Activated CD4-positive, alpha-beta memory T cell treated with anti-CD3 and anti-CD28 coated beads for 36 hours (primary cell): ENCODE data around the gene IFNG. TPM values are rescaled to one million over a fixed set of nuclear protein-coding genes. Genes with fewer than 3 reads are reported as not detected.
A peak's percentile ranks its signal among the peaks of the same experiment; 100 is the strongest.
"Not testable (repeated sequence)": the region's sequence is repeated elsewhere in the genome, so short reads cannot be mapped to it uniquely, and the experiment has no call there.

Source experiments
- CTCF ChIA-PET: fragments of 350-600 bp; sonication (Branson Sonifier 250); formaldehyde crosslinking; loops from one replicate; lab custom pipeline; 2021; ENCODE audit warnings: antibody characterized with exemption, inconsistent platforms; lab: Charles Lee
- POLR2A ChIA-PET: fragments of 350-600 bp; sonication (Branson Sonifier 250); formaldehyde crosslinking; loops from one replicate; lab custom pipeline; 2021; ENCODE audit warnings: antibody characterized with exemption; lab: Charles Lee
- DNase-seq: peaks from one replicate; pipeline ENCODE4 v3.0.0-alpha.2; 2020
- H3K27ac Mint-ChIP-seq: one replicate; pipeline ENCODE4 v1.8.0; 2021; ENCODE audit warnings: mixed read lengths
- H3K27me3 Mint-ChIP-seq: one replicate; pipeline ENCODE4 v1.8.0; 2021; ENCODE audit warnings: mixed read lengths
- H3K36me3 Mint-ChIP-seq: one replicate; pipeline ENCODE4 v1.8.0; 2021; ENCODE audit warnings: mixed read lengths
- H3K4me1 Mint-ChIP-seq: one replicate; pipeline ENCODE4 v1.8.0; 2021; ENCODE audit warnings: low read depth, mixed read lengths
- H3K4me3 Mint-ChIP-seq: one replicate; pipeline ENCODE4 v1.8.0; 2021; ENCODE audit warnings: mild to moderate bottlenecking, mixed read lengths
- H3K9me3 Mint-ChIP-seq: one replicate; pipeline ENCODE4 v1.8.0; 2021; ENCODE audit warnings: mixed read lengths
- intact Hi-C: fragments of 100-400 bp; cut with micrococcal nuclease; formaldehyde crosslinking; loops from one replicate; pipeline ENCODE4 v1.15.1; 2023
- total RNA-seq, 2 experiments: library from RNA; stranded (reverse); gene quantifications; one replicate each; pipeline ENCODE4 v1.2.3, GENCODE V29; 2021

IFNG gene
- total RNA-seq = 100 to 1,000 TPM; 535 to 546 TPM

GRCh38 chr12:68159681-68160304 is at the start of gene IFNG:
Gene IFNG (minus strand): TSS chr12:68159740. CDS start chr12:68159615, 125 bp downstream.
- POLR2A ChIA-PET = interaction anchor here (0.9 to 5.7 kb wide), 6 partner anchors 12 to 131 kb away, joined by 3 to 58 read pairs (median 6); no protein-coding TSS in a partner anchor
- Mint-ChIP-seq H3K4me3 (peak within 1 kb of the TSS; percentile 77), H3K9me3 (no peaks in the 10 kb centered on the region), H3K27ac (peak within 1 kb of the TSS; percentile 83), H3K27me3 (no peaks in the 10 kb centered on the region), H3K36me3 (peaks cover 9% of the 10 kb centered on the region), H3K4me1 (peaks cover 49% of the 10 kb centered on the region)
- DNase-seq = peak; percentile 32
- CTCF ChIA-PET = interaction anchor here (2.0 to 7.0 kb wide), 10 partner anchors 9 to 164 kb away, joined by 7 to 189 read pairs (median 12); no protein-coding TSS in a partner anchor
- intact Hi-C loops = loop anchor here (1.0 to 10.0 kb wide), 4 partner anchors 16 to 805 kb away; no protein-coding TSS in a partner anchor

GRCh38 chr12:68209048-68209728 is 49.6 kb upstream of the IFNG start:
- H3K4me3 Mint-ChIP-seq, POLR2A ChIA-PET, H3K9me3 Mint-ChIP-seq, H3K27ac Mint-ChIP-seq, H3K27me3 Mint-ChIP-seq, CTCF ChIA-PET, intact Hi-C loops, H3K36me3 Mint-ChIP-seq, DNase-seq: not testable (repeated sequence)
- peaks cover 15% of the 10 kb centered on the region for H3K4me1 Mint-ChIP-seq

GRCh38 chr12:68207276-68207675 is 47.7 kb upstream of the IFNG start:
- H3K27ac Mint-ChIP-seq = no peak overlapping the region
- ChIA-PET CTCF (interaction anchor here (1.1 kb wide), 1 partner anchor 167 kb away, joined by 4 read pairs; no protein-coding TSS in a partner anchor), POLR2A (no interaction called here)
- H3K27me3 Mint-ChIP-seq = peaks cover 3% of the 10 kb centered on the region
- intact Hi-C loops = no loop called here
- no peak overlapping the region for H3K4me3 Mint-ChIP-seq
- peaks cover 27% of the 10 kb centered on the region for H3K4me1 Mint-ChIP-seq
- no peaks in the 10 kb centered on the region for H3K9me3 Mint-ChIP-seq
- no peak for DNase-seq
- no peaks in the 10 kb centered on the region for H3K36me3 Mint-ChIP-seq

- DNase-seq = no peak
- H3K27ac Mint-ChIP-seq = no peak overlapping the region
Measured at GRCh38 chr12:68206446-68206845, 46.9 kb upstream of the IFNG start.

GRCh38 chr12:68203460-68203875 is 43.9 kb upstream of the IFNG start:
- Mint-ChIP-seq H3K9me3 (no peaks in the 10 kb centered on the region), H3K4me3 (no peak overlapping the region), H3K27ac (no peak overlapping the region), H3K4me1 (peaks cover 40% of the 10 kb centered on the region), H3K27me3 (no peaks in the 10 kb centered on the region), H3K36me3 (no peaks in the 10 kb centered on the region)
- CTCF ChIA-PET = no interaction called here
- no peak for DNase-seq
- POLR2A ChIA-PET = no interaction called here
- intact Hi-C loops = no loop called here

More at GRCh38 chr12:68206446-68206845, 46.9 kb upstream of the IFNG start:
- POLR2A ChIA-PET = no interaction called here
- CTCF ChIA-PET = interaction anchor here (1.1 kb wide), 1 partner anchor 167 kb away, joined by 4 read pairs; no protein-coding TSS in a partner anchor
- Mint-ChIP-seq H3K4me1 (peaks cover 20% of the 10 kb centered on the region), H3K27me3 (peaks cover 3% of the 10 kb centered on the region), H3K4me3 (no peak overlapping the region), H3K36me3 (no peaks in the 10 kb centered on the region), H3K9me3 (no peaks in the 10 kb centered on the region)
- intact Hi-C loops = no loop called here

GRCh38 chr12:68200854-68201253 is 41.3 kb upstream of the IFNG start:
- Mint-ChIP-seq H3K36me3 (no peaks in the 10 kb centered on the region), H3K9me3 (no peaks in the 10 kb centered on the region), H3K4me3 (no peak overlapping the region), H3K27me3 (no peaks in the 10 kb centered on the region), H3K27ac (no peak overlapping the region), H3K4me1 (peaks cover 41% of the 10 kb centered on the region)
- DNase-seq = no peak
- intact Hi-C loops = no loop called here
- ChIA-PET CTCF (interaction anchor here (0.9 to 2.3 kb wide), 2 partner anchors 22 to 160 kb away, joined by 6 to 9 read pairs; no protein-coding TSS in a partner anchor), POLR2A (no interaction called here)

GRCh38 chr12:68199127-68199526 is 39.6 kb upstream of the IFNG start:
- no peak for DNase-seq
- H3K27me3 Mint-ChIP-seq = no peaks in the 10 kb centered on the region
- H3K4me1 Mint-ChIP-seq = peaks cover 41% of the 10 kb centered on the region
- intact Hi-C loops = loop anchor here (5.0 kb wide), 1 partner anchor 78 kb away; no protein-coding TSS in a partner anchor
- H3K36me3 Mint-ChIP-seq = no peaks in the 10 kb centered on the region
- ChIA-PET POLR2A (interaction anchor here (1.2 to 2.1 kb wide), 3 partner anchors 18 to 106 kb away, joined by 3 to 8 read pairs (median 3); no protein-coding TSS in a partner anchor), CTCF (interaction anchor here (2.3 kb wide), 1 partner anchor 24 kb away, joined by 9 read pairs; no protein-coding TSS in a partner anchor)
- peak overlapping the region; percentile 64 for H3K4me3 Mint-ChIP-seq
- peak overlapping the region; percentile 87 for H3K27ac Mint-ChIP-seq
- no peaks in the 10 kb centered on the region for H3K9me3 Mint-ChIP-seq

- H3K4me3 Mint-ChIP-seq = peak overlapping the region; percentile 64
- no peaks in the 10 kb centered on the region for H3K9me3 Mint-ChIP-seq
- ChIA-PET POLR2A (interaction anchor here (0.9 to 2.1 kb wide), 4 partner anchors 17 to 106 kb away, joined by 3 to 8 read pairs (median 6); partner anchors contain the start of gene IFNG), CTCF (interaction anchor here (0.6 to 2.3 kb wide), 4 partner anchors 24 to 158 kb away, joined by 3 to 9 read pairs (median 4); no protein-coding TSS in a partner anchor)
- intact Hi-C loops = loop anchor here (5.0 kb wide), 1 partner anchor 79 kb away; no protein-coding TSS in a partner anchor
- H3K27me3 Mint-ChIP-seq = peaks cover 2% of the 10 kb centered on the region
- peak overlapping the region; percentile 87 for H3K27ac Mint-ChIP-seq
- no peaks in the 10 kb centered on the region for H3K36me3 Mint-ChIP-seq
- DNase-seq = peak; percentile 39
- H3K4me1 Mint-ChIP-seq = peaks cover 41% of the 10 kb centered on the region
Measured at GRCh38 chr12:68198507-68199086, 39.1 kb upstream of the IFNG start.

GRCh38 chr12:68190301-68190700 is 30.8 kb upstream of the IFNG start:
- no peaks in the 10 kb centered on the region for H3K36me3 Mint-ChIP-seq
- H3K27me3 Mint-ChIP-seq = peaks cover 2% of the 10 kb centered on the region
- H3K4me1 Mint-ChIP-seq = peaks cover 15% of the 10 kb centered on the region
- peak overlapping the region; percentile 46 for H3K27ac Mint-ChIP-seq
- ChIA-PET POLR2A (interaction anchor here (1.8 to 2.1 kb wide), 2 partner anchors 9 to 34 kb away, joined by 4 to 7 read pairs; no protein-coding TSS in a partner anchor), CTCF (interaction anchor here (0.6 to 2.2 kb wide), 3 partner anchors 32 to 1991 kb away, joined by 4 to 6 read pairs (median 5); no protein-coding TSS in a partner anchor)
- DNase-seq = no peak
- H3K4me3 Mint-ChIP-seq = no peak overlapping the region
- intact Hi-C loops = loop anchor here (1.0 kb wide), 3 partner anchors 15 to 492 kb away; partner anchors contain the start of gene IFNG
- no peaks in the 10 kb centered on the region for H3K9me3 Mint-ChIP-seq

DNA sequence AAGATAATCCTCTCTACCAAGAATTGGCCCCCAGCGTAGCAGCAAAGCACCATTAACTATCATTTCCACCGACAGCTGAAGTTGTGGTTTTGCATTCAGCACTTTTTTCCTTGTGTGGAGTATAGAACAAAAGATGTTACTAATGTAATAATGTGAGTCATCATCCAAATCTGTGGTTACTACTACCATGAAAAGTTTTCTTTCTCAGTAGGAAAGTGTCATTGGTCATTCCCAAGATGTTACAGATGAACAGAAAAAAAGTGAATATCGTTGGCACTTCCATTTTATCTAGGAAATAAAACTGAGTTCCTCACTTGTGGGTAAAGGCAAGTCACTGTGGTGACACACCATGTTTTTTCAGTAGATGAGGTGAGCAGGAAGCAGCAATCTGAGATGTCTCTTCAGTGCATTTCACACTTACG is 30.3 kb upstream of the IFNG start:
- POLR2A ChIA-PET = interaction anchor here (0.5 to 2.1 kb wide), 3 partner anchors 15 to 33 kb away, joined by 3 to 7 read pairs (median 3); no protein-coding TSS in a partner anchor
- intact Hi-C loops = loop anchor here (1.0 to 2.0 kb wide), 5 partner anchors 9 to 492 kb away; partner anchors contain the start of gene IFNG
- Mint-ChIP-seq H3K9me3 (no peaks in the 10 kb centered on the region), H3K4me1 (peaks cover 15% of the 10 kb centered on the region), H3K27me3 (peaks cover 2% of the 10 kb centered on the region), H3K27ac (no peak overlapping the region), H3K4me3 (no peak overlapping the region), H3K36me3 (no peaks in the 10 kb centered on the region)
- CTCF ChIA-PET = interaction anchor here (0.8 kb wide), 1 partner anchor 9 kb away, joined by 4 read pairs; no protein-coding TSS in a partner anchor
- peak; percentile 59 for DNase-seq

DNA sequence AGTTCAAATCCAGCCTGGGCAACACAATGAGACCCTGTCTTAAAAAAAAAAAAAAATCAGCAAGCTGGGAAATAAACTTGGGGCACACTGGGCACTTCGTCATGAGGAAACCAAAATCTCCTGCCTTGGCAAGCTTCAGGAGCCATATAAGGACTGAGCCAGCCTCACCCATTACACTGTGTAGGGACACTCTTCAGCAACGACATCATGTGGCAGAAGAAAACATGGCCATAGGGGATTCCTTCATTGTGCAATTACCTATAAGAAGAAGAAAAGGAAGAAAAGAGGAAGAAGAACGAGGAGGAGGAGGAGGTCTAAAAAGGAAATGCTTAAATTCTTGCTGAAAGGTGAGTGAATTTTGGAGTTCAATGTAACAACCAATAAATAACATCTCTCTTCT is 26.1 kb upstream of the IFNG start:
- Mint-ChIP-seq H3K9me3 (no peaks in the 10 kb centered on the region), H3K4me3 (no peak overlapping the region), H3K27me3 (no peaks in the 10 kb centered on the region), H3K4me1 (peaks cover 25% of the 10 kb centered on the region), H3K27ac (no peak overlapping the region), H3K36me3 (no peaks in the 10 kb centered on the region)
- ChIA-PET CTCF (interaction anchor here (0.7 kb wide), 1 partner anchor 38 kb away, joined by 4 read pairs; no protein-coding TSS in a partner anchor), POLR2A (no interaction called here)
- DNase-seq = no peak
- intact Hi-C loops = no loop called here
